H54 (cell line): ENCODE results near the gene OTOP2.

Experiments used
- DNase-seq: peaks from one replicate; pipeline ENCODE4 v3.0.0; 2011; ENCODE audit warnings: low spot score, mixed read lengths; ENCODE audit not compliant: insufficient read length
- FAIRE-seq: peaks from 3 replicates; lab custom pipeline; 2011; peaks lifted over from hg19 to GRCh38; lab: Jason Lieb, UNC
- POLR2A ChIP-seq: IDR thresholded peaks from 2 replicates; pipeline ENCODE4 v1.6.1; 2011; ENCODE audit warnings: low read depth, mild to moderate bottlenecking, low read length

The OTOP2 gene

DNA sequence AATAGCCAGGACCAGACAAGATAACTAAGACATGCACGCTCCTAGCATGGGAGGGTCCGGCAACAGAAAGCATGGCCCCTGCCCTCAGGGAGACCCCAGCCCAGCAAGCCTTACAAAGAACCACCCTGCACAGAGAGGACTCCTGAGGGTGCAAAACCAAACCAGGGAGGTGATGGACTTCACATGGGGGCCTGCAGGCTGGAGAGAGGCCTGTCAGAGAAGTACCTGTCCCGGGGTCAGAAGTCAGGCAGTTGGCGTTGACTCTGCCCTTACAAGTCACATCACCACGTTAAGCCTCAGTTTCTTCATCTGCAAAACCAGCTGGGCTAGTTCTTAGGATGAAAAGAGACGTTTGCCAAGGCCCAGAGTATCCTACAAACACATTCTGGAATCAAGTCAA is 4.7 kb downstream of the OTOP2 start:
- FAIRE-seq (no peak), DNase-seq (no peak)
- no peak for TF ChIP-seq POLR2A

DNA sequence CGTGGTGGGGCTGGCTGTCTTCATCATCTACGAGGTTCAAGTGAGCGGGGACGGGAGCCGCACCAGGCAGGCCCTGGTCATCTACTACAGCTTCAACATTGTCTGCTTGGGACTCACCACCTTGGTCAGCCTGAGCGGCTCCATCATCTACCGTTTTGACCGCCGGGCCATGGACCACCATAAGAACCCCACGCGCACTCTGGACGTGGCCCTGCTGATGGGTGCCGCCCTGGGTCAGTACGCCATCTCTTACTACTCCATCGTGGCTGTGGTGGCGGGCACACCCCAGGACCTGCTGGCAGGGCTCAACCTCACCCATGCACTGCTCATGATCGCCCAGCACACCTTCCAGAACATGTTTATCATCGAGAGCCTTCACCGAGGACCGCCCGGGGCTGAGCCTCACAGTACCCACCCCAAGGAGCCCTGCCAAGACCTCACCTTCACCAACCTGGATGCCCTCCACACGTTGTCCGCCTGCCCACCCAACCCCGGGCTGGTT is 6.5 kb downstream of the OTOP2 start:
- DNase-seq (no peak), FAIRE-seq (no peak)
- TF ChIP-seq POLR2A = no peak

DNA sequence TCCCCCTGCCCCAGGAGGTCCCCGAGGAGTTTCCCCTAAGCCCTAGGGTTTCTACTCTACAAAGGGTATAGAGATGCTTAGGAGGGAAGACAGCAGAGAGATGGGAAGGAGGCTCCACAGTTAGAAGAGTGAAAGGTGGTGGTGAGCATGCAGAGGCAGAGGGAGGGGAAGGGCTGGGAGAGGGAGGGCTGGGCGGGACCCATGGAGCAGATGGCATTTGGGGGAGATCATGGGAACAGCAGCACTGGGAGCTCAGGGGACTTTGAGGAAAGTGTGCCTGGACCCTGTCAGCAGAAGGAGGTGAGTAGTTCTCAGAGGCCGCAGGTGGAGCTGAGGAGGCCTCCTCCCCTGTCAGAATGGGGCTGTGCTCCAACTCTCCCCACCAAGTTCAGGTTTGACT is 11.0 kb downstream of the OTOP2 start:
- DNase-seq (no peak), FAIRE-seq (no peak)
- no peak for TF ChIP-seq POLR2A

DNA sequence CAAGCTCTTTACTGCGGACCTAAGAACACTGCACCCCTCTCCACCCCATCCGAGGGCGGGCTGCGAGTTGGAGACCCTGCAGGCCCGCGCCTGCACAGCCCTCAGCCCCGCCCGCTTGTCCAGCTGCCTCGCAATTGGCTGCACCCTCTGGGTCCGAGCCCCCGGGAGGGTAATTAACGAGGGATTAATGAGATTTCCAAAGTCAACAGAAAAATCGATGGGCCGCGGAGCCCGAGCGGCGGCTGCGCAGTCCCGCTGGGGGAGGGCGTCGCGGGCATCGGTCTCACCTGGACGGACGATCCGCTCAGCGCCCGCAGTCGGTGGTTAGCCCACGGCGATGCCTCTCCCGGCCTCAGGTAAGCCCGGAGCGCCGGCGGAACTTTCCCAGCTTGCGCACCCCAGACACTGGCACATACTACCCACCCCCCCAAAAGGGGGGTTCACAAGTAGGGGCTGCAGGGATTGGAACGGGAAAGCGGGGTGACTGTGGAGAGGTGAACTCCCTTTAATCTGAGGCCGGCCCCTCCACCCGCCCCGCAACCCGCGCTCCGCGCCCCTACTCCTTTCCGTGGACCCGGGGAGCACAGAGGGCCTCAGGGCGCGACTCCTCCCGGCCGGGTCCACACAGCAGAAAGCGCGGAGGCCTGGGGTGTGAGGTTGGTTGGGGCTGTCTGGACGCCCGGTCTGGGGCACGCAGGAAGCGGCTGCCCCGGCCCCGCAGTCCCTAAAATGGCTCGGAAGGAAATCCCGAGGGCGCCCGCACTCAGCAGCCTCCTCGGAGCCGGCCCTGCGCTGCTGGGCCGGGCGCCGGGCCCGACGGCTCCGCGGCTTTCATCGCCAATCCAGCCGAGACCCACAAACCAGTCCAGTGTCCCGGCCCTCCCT is 11.8 kb downstream of the OTOP2 start, which contains the start of gene OTOP3:
TSS of gene OTOP3 (plus strand) at position 314 of the 885 bp plus-strand sequence. CDS start at position 338, 24 bp downstream.
- TF ChIP-seq POLR2A = no peak
- no peak for FAIRE-seq
- DNase-seq = no peak

DNA sequence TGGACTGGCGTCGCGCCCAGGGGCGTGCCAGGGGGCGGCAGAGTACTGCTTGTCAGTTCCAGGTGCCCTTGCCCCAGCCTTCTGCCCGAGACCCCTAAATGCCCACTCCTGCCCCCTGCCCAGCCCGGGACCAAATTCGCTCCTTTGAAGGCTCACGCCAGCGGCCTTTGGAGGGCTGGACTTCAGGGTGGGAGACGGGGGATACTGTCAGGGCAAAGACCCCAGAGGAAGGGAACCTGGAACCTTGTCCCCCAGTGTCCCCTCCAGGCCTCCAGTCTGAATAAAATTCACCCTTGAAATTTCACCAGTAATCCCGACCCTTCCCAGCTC is 12.4 kb downstream of the OTOP2 start:
- FAIRE-seq (no peak), DNase-seq (no peak)
- TF ChIP-seq POLR2A = no peak

DNA sequence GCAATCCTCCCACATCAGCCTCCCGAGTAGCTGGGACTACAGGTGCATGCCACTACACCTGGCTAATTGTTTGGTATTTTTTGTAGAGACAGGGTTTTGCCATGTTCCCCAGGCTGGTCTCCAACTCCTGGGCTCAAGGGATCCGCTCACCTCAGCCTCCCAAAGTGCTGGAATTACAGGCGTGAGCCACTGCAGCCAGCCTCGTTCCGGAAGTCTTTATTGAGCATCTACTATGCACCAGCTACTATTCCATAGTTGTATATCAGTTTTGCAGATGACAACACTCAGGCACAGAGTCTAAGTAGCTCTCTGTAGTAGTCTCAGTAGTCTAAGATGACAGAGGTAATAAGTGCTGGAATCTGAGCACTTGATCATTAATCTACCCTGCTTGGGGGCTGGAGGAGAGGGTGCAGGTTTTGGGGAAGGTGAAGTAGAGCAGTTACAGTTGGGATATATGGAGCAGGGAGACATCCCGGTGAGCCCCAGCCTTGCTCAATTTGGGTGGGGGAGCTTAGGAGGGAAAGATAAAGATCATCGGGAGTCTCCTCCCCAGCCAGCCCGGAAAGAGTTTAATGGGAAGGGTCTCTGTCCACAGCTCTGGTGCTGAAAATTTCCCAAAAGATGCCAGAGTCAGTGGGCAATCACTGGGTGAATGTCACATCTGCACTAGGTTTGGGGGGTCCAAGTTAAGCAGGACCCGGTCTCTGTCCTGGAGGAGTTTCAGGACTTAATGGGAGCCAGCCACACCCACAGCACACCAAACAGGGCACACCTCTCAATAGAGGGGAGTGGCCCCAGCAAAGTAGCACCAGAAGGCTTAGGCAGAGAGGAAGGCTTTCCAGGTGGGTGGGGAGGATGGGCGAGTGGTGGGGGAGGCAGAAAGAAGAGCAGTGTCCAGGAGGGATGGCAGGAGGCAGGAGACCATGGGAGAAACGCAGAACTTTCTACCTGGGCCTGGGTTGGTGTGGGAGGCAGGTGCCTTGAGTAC is 13.3 kb downstream of the OTOP2 start:
- no peak for TF ChIP-seq POLR2A
- DNase-seq (no peak), FAIRE-seq (no peak)

DNA sequence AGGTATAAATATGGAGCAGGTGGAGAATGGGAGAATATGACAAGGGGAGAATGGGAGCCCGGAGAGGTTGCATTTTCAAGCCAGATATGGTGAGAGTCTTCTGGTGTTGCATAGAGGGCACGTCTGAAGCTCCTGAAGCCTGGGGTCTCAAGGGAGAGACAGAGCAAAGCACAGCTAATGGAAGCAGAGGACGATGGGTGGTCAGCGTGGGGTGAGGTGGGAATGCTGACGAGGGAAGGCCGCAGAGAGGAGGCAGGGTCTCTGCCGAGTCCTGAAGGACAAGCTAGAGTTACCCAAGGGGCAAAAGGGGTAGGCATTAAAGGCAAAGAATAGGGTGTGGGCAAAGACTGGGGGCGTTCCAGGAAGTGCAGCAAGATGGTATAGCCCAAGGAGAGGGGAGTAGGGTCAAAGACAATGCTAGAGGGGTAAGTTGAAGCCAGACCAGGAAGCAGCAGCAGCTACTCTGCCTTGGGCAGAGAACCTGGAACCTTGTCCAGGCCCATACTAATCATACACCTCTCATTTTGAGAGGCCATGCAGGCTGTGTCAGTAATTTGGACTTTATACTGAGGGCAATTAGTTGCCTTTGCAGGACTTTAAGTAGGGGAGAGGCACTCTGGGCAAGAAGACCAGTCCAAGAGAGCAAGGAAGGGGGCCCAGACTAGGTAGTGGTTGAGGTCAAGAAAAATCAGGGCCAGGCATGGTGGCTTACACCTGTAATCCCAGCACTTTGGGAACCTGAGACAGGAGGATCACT is 14.3 kb downstream of the OTOP2 start:
- FAIRE-seq = no peak
- DNase-seq = no peak

DNA sequence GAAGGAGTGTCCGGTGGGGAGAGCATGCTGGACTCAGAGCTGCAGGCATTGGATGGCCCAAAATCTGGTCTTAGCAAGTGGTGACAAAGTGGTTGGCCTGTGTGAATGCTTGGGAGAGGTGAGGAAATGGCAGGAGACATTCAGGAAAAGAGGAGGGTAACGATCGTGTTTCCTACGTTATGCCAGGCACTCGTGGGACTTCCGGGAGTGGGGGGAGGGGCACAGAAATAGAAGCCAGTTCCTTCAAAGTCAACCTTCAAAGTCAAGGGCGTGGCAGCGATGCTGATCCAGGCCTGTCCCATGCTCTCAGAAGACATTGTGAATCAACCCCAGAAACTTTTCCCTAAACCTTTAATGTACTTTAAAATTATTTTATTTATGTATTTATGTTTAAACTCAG is 15.5 kb downstream of the OTOP2 start:
- no peak for FAIRE-seq
- DNase-seq = no peak
- TF ChIP-seq POLR2A = no peak

More for the DNA sequence above, 14.3 kb downstream of the OTOP2 start:
- TF ChIP-seq POLR2A = no peak

DNA sequence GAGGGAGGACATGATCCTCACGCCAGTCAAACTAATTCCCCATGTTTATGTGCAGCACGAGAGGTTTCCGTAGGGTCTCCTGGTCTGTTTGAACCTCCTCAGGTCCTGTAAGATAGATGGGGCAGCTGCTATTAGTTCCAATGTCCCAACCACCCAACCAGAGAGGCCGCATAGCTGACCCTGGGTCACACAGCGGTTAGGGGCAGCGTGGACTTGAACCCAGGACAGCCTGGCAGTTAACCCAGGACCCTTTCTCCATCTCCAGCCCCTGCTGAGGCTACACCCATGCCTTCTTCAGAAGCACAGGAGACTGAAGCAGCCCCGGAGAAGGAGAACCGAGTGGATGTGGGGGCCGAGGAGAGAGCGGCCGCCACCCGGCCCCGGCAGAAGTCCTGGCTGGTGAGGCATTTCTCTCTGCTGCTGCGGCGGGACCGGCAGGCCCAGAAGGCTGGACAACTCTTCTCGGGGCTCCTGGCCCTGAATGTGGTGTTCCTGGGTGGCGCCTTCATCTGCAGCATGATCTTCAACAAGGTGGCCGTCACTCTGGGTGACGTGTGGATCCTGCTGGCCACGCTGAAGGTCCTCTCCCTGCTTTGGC is 17.2 kb downstream of the OTOP2 start:
- no peak for TF ChIP-seq POLR2A
- DNase-seq = no peak
- no peak for FAIRE-seq

DNA sequence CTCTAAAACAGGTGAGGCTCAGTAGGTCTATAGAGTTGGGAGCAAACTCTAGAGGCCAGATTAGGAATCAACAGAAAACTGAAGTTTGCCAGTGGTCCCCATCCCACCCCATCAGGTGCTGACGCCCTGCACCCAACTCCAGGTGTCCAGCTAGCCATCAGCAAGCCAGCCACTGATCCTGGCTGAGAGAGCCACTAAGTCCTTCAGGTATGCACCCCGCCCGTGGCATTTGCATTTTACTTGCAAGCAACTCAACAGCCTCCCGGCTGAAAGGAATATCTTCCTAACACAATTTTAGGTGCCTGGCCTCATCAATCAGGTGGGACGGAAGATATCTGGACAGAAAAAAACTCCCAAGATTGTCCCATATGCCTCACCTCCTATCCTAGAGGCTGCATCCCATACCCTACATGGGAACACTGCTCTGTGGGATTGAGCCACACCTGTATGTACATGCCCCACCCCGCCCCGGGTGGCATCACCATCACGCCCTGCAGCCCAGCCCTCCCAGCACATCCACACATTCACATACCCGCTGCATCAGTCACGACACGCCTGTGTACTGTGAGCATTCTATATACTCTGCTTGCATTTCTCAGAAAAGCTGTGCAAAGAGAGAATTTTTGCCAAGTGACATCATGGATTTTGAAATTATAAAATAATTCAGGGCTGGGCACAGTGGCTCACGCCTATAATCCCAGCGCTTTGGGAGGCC is 19.9 kb downstream of the OTOP2 start:
- no peak for TF ChIP-seq POLR2A
- DNase-seq = no peak
- no peak for FAIRE-seq

DNA sequence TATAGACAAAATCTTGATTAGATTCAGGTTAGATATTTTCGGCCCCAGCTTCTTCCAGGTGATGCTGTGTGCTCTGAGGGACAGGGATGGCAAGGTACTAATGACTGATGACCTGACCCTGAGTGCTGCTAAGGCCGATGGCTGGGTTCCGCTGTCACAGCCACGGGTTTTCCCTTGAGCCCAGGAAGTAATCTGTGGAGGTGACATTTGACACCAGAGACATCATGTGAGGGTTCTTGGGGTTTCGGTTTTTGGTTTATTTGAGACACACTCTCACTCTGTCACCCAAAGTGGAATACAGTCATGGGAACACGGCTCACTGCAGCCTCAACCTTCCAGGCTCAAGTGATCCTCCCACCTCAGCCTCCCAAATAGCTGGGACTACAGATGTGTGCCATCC is 21.5 kb downstream of the OTOP2 start:
- FAIRE-seq = no peak

DNA sequence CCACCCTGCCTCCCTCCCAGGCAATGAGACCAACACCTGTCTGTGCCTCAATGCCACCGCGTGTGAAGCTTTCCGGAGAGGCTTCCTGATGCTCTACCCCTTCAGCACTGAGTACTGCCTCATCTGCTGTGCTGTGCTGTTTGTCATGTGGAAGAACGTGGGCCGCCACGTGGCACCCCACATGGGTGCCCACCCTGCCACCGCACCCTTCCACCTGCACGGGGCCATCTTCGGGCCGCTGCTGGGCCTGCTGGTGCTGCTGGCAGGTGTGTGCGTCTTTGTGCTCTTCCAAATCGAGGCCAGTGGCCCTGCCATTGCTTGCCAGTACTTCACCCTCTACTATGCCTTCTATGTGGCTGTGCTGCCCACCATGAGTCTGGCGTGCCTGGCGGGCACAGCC is 22.6 kb downstream of the OTOP2 start:
- FAIRE-seq (no peak), DNase-seq (no peak)
- TF ChIP-seq POLR2A = no peak

More for the DNA sequence above, 21.5 kb downstream of the OTOP2 start:
- TF ChIP-seq POLR2A = no peak
- DNase-seq = no peak
